ENCODE data around the gene ACY1.

GRCh38 chr3:51992017-51992682 is 8.8 kb downstream of the ACY1 start:
- TF ChIP-seq JUND (IDR thresholded peaks at IDR 0.05) (no peak), CTCF (IDR thresholded peaks at IDR 0.05; ENCODE audit: low read depth, low read length, missing input control) (no peak)
